ENCODE measurements around the gene FNDC5. TPM values are rescaled to one million over a fixed set of nuclear protein-coding genes. Genes with fewer than 3 reads are reported as not detected.

Gene FNDC5
- polyA plus RNA-seq, 1 donor from 2014 or later: 21.6 TPM

- TF ChIP-seq CTCF (IDR thresholded peaks at IDR 0.05; ENCODE audit: poor library complexity, severe bottlenecking): no peak
- no peak for TF ChIP-seq EP300 (conservative IDR thresholded peaks at IDR 0.05; ENCODE audit: poor library complexity, severe bottlenecking)
- no peak for TF ChIP-seq MXI1 (conservative IDR thresholded peaks at IDR 0.05; ENCODE audit: poor library complexity, severe bottlenecking)
- no peak for TF ChIP-seq REST (IDR thresholded peaks at IDR 0.05; ENCODE audit: borderline replicate concordance)
- no peak for TF ChIP-seq TAF1 (IDR thresholded peaks at IDR 0.05; ENCODE audit: low read depth)
- no peak for TF ChIP-seq EZH2 (IDR thresholded peaks at IDR 0.05; ENCODE audit: borderline replicate concordance, insufficient read depth, low read length, poor library complexity, severe bottlenecking)
- no peak for TF ChIP-seq RAD21 (conservative IDR thresholded peaks at IDR 0.05)
- no peak overlapping the region for H3K27ac ChIP-seq (ENCODE audit: low read length)
These were observed 24.0 kb upstream of the FNDC5 start for GRCh38 chr1:32894681-32895080.

GRCh38 chr1:32894019-32894600 is 23.4 kb upstream of the FNDC5 start:
- Histone ChIP-seq H3K27ac (ENCODE audit: low read length) (no peak overlapping the region), H3K9ac (ENCODE audit: low read length) (no peak overlapping the region), H3K36me3 (ENCODE audit: insufficient read depth, low read length) (no peaks in the 10 kb centered on the region), H3K9me2 (ENCODE audit: insufficient read depth, low read length) (no peaks in the 10 kb centered on the region), H3K4me2 (ENCODE audit: low read length) (no peak overlapping the region), H3K27me3 (ENCODE audit: insufficient read depth, low read depth, low read length) (peaks cover 14% of the 10 kb centered on the region), H2AFZ (ENCODE audit: low read depth, low read length) (no peak overlapping the region), H3K79me2 (replicated peaks; ENCODE audit: insufficient read depth, low read length) (no peaks in the 10 kb centered on the region), H3F3A (ENCODE audit: insufficient read depth, low read length, poor library complexity, severe bottlenecking) (no peaks in the 10 kb centered on the region), H3K4me3 (ENCODE audit: low read length) (peak overlapping the region; percentile 56), H3K9me3 (ENCODE audit: low read length) (no peaks in the 10 kb centered on the region), H4K20me1 (ENCODE audit: insufficient read depth) (no peaks in the 10 kb centered on the region)
- no peak for TF ChIP-seq MXI1 (conservative IDR thresholded peaks at IDR 0.05; ENCODE audit: poor library complexity, severe bottlenecking)
- no peak for TF ChIP-seq SMC3 (conservative IDR thresholded peaks at IDR 0.05; ENCODE audit: poor library complexity)
- no peak for TF ChIP-seq RAD21 (conservative IDR thresholded peaks at IDR 0.05)
- no peak for TF ChIP-seq EP300 (conservative IDR thresholded peaks at IDR 0.05; ENCODE audit: poor library complexity, severe bottlenecking)
- TF ChIP-seq EZH2 (IDR thresholded peaks at IDR 0.05; ENCODE audit: borderline replicate concordance, insufficient read depth, low read length, poor library complexity, severe bottlenecking): no peak
- TF ChIP-seq REST (IDR thresholded peaks at IDR 0.05; ENCODE audit: borderline replicate concordance): no peak
- no peak for TF ChIP-seq POLR2AphosphoS5 (IDR thresholded peaks at IDR 0.05)
- no peak for TF ChIP-seq TAF1 (IDR thresholded peaks at IDR 0.05; ENCODE audit: low read depth)
- TF ChIP-seq CTCF (IDR thresholded peaks at IDR 0.05; ENCODE audit: poor library complexity, severe bottlenecking): no peak

More at GRCh38 chr1:32894681-32895080, 24.0 kb upstream of the FNDC5 start:
- Histone ChIP-seq H3K9me2 (ENCODE audit: insufficient read depth, low read length) (no peaks in the 10 kb centered on the region), H3K4me3 (ENCODE audit: low read length) (no peak overlapping the region), H2AFZ (ENCODE audit: low read depth, low read length) (no peak overlapping the region), H3K9ac (ENCODE audit: low read length) (no peak overlapping the region), H3K79me2 (replicated peaks; ENCODE audit: insufficient read depth, low read length) (no peaks in the 10 kb centered on the region), H3K27me3 (ENCODE audit: insufficient read depth, low read depth, low read length) (peaks cover 19% of the 10 kb centered on the region), H3F3A (ENCODE audit: insufficient read depth, low read length, poor library complexity, severe bottlenecking) (no peaks in the 10 kb centered on the region), H3K4me2 (ENCODE audit: low read length) (no peak overlapping the region), H3K9me3 (ENCODE audit: low read length) (no peaks in the 10 kb centered on the region), H4K20me1 (ENCODE audit: insufficient read depth) (no peaks in the 10 kb centered on the region), H3K36me3 (ENCODE audit: insufficient read depth, low read length) (no peaks in the 10 kb centered on the region)

Data from neural cell (in vitro differentiated cells).